Heart left ventricle (tissue), 16 donors: ENCODE measurements around the gene FAM133A. TPM values are rescaled to one million over a fixed set of nuclear protein-coding genes. Genes with fewer than 3 reads are reported as not detected.

Experiments used
- ATAC-seq, 4 donors: fragments of 200-7000 bp; cut with Tn5 transposase; one replicate each; pipeline ENCODE4 v1.9.1; 2020 to 2022; ENCODE audit warnings: moderate library complexity in 4 of 4, mild to moderate bottlenecking in 3 of 4, moderate number of reproducible peaks in 1 of 4
- DNase-seq, 5 donors: peaks; one replicate each; pipeline ENCODE4 v3.0.0-alpha.2; 2020
- H3K27ac ChIP-seq, 12 donors: fragments of 200-600 bp; sonication (generic) in 4 of 12; one replicate each; pipeline versions ENCODE4 v1.5.0 to v1.8.0; 2016 to 2022; ENCODE audit warnings: mild to moderate bottlenecking in 2 of 12
- H3K27me3 ChIP-seq, 9 donors: fragments of 200-600 bp; sonication (generic) in 2 of 9; one replicate each; pipeline versions ENCODE4 v1.5.1 to v1.8.0; 2016 to 2022; ENCODE audit warnings: mild to moderate bottlenecking in 3 of 9
- H3K36me3 ChIP-seq, 9 donors: fragments of 200-600 bp; sonication (generic) in 2 of 9; one replicate each; pipeline versions ENCODE4 v1.5.0 to v1.8.0; 2018 to 2022; ENCODE audit warnings: mild to moderate bottlenecking in 2 of 9
- H3K4me1 ChIP-seq, 12 donors: fragments of 200-600 bp; sonication (generic) in 4 of 12; one replicate each; pipeline versions ENCODE4 v1.5.0 to v1.8.0; 2016 to 2022; ENCODE audit warnings: mild to moderate bottlenecking in 3 of 12
- H3K4me3 ChIP-seq, 12 donors: fragments of 200-600 bp; sonication (generic) in 4 of 12; one replicate each; pipeline versions ENCODE4 v1.5.0 to v1.8.0; 2017 to 2022; ENCODE audit warnings: mild to moderate bottlenecking in 9 of 12, moderate library complexity in 4 of 12
- H3K9me3 ChIP-seq, 12 donors: fragments of 200-600 bp; sonication (generic) in 4 of 12; one replicate each; pipeline versions ENCODE4 v1.5.0 to v1.8.0; 2016 to 2022; ENCODE audit warnings: mild to moderate bottlenecking in 1 of 12
- POLR2A ChIP-seq, 2 donors: fragments of 450-650 bp; IDR thresholded peaks; one replicate each; pipeline ENCODE4 v1.6.1; 2017; ENCODE audit warnings: antibody characterized with exemption in 2 of 2, mild to moderate bottlenecking in 2 of 2, moderate library complexity in 2 of 2
- WGBS, 4 donors: extraction: QIAGEN DNeasy Blood & Tissue Kit in 2 of 4; methylation state at CpG; one replicate each; pipeline versions ENCODE4 v1.1.5 to v1.1.7; 2013 to 2018; 5-methylcytosine and 5-hydroxymethylcytosine counted together
- intact Hi-C, 10 donors: fragments of 100-400 bp; cut with DNase I; formaldehyde crosslinking; loops; one replicate each; pipeline versions ENCODE4 v1.11.1 to v1.14.2; 2022
- polyA plus RNA-seq, 2 donors: library from polyadenylated mRNA; stranded (reverse); fragments of 200-250 nt; gene quantifications; one replicate each; pipeline ENCODE4 v1.2.3, GENCODE V29; 2013
- total RNA-seq, 9 donors: library from RNA; depleted of rRNA in 2 of 9; stranded (reverse); fragments of >200 nt in 2 of 9; fragmentation: NEBNext Ultra II Directional in 3 of 9; extraction: Animal tissue kit (Norgen Biotek cat#: 25700) in 3 of 9; gene quantifications; one replicate each; pipeline versions ENCODE4 v1.1.0 to v1.2.4, GENCODE V29; 2016 to 2023
- TF ChIP-seq, protein P1 (sequence below), 12 donors: fragments of 200-600 bp; sonication (generic) in 4 of 12; IDR thresholded peaks; one replicate each; pipeline versions ENCODE4 v1.5.0 to v1.8.0; 2018 to 2022; ENCODE audit warnings: antibody characterized with exemption in 12 of 12, mild to moderate bottlenecking in 5 of 12
- donor health status: ischemic (EF 13 %, LVEDD 7.1; RV severe dilation, severe dysfunction).
- donor health status: healthy with polysubstance abuse.
- donor health status: DM: no; HTN: yes; CAD: no.
- donor health status: DM: no; HTN: no; CAD: no.
- donor health status: ischemic (EF 25% LVEDD 6.9; RV normal size, moderate dysfunction).
- donor health status: ischemic (EF 25% LVEDD 5.7; RV mildly dilated, moderate dysfunction).
- donor health status: healthy.
- donor health status: DM: yes; HTN: yes; CAD: no.
- donor health status: ischemic (EF 35%, LVEDD 5.7; RV mildly dilated, moderate dysfunction).
- donor health status: nonischemic (EF 11% LVEDD 7.7; RV severe dilation, severe dysfunction).
- donor health status: DM: yes; HTN: yes; CAD: no.
- donor health status: PGD.
- donor health status: ischemic (EF 29% LVEDD 5.4; RV normal size, mild dysfunction).
- donor health status: nonischemic (EF 23%, LVEDD 6.1; RV moderate dilation, normal function).

The FAM133A gene
- total and polyA plus RNA-seq, 11 donors, result 0.06 to 0.89 (median 0.22) TPM; not detected in 4

- H3K27me3 ChIP-seq, result peaks cover 0 to 31% (median 0%) of the 10 kb centered on the region in 9 donors
- TF ChIP-seq POLR2A (IDR thresholded peaks at IDR 0.05), result no peak
- TF ChIP-seq, protein P1, sequence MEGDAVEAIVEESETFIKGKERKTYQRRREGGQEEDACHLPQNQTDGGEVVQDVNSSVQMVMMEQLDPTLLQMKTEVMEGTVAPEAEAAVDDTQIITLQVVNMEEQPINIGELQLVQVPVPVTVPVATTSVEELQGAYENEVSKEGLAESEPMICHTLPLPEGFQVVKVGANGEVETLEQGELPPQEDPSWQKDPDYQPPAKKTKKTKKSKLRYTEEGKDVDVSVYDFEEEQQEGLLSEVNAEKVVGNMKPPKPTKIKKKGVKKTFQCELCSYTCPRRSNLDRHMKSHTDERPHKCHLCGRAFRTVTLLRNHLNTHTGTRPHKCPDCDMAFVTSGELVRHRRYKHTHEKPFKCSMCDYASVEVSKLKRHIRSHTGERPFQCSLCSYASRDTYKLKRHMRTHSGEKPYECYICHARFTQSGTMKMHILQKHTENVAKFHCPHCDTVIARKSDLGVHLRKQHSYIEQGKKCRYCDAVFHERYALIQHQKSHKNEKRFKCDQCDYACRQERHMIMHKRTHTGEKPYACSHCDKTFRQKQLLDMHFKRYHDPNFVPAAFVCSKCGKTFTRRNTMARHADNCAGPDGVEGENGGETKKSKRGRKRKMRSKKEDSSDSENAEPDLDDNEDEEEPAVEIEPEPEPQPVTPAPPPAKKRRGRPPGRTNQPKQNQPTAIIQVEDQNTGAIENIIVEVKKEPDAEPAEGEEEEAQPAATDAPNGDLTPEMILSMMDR (IDR thresholded peaks at IDR 0.05), result no peak
- ATAC-seq (peak; percentile 81 to 97 (median 96)), DNase-seq (peak; percentile 47 to 69 (median 58))
- H3K9me3 ChIP-seq, result no peaks in the 10 kb centered on the region
- peak within 1 kb of the TSS; percentile 31 to 87 (median 60) for H3K4me3 ChIP-seq
- no peaks in the 10 kb centered on the region for H3K36me3 ChIP-seq
- intact Hi-C loops, result no loop called here
- peaks cover 0 to 11% (median 0%) of the 10 kb centered on the region in 12 donors for H3K4me1 ChIP-seq
- 0 to 3% (median 1%) methylated on average over 48 to 51 of the region's 51 CpGs for WGBS, 4 donors
- peak within 1 kb of the TSS in 10 of 12 donors; percentile 33 to 79 (median 68) for H3K27ac ChIP-seq
These were observed 744 bp upstream of the FAM133A start, which contains the start of gene NAP1L3 for GRCh38 chrX:93673056-93673868. TSS of gene NAP1L3 (minus strand) at chrX:93673578. CDS start at chrX:93673304, 274 bp downstream.

- Histone ChIP-seq H3K27ac (no peak overlapping the region), H3K4me1 (no peaks in the 10 kb centered on the region), H3K36me3 (no peaks in the 10 kb centered on the region), H3K9me3 (peaks cover 0 to under 1% (median 0%) of the 10 kb centered on the region in 12 donors), H3K4me3 (no peak overlapping the region), H3K27me3 (peaks cover 0 to 4% (median 0%) of the 10 kb centered on the region in 9 donors)
- no peak for TF ChIP-seq POLR2A (IDR thresholded peaks at IDR 0.05)
- TF ChIP-seq, protein P1 (IDR thresholded peaks at IDR 0.05), result no peak
- no peak for DNase-seq
- 89 to 95% (median 91%) methylated on average over 6 of the region's 6 CpGs for WGBS, 4 donors
- intact Hi-C loops, result no loop called here
- ATAC-seq, result no peak
These were observed 22.0 kb downstream of the FAM133A start for GRCh38 chrX:93695981-93696380.

GRCh38 chrX:93703701-93704100 lies 29.7 kb downstream of the FAM133A start:
- no peak overlapping the region for H3K27ac ChIP-seq
- no peak overlapping the region for H3K4me3 ChIP-seq
- H3K36me3 ChIP-seq, result no peaks in the 10 kb centered on the region
- peaks cover 0 to 6% (median 0%) of the 10 kb centered on the region in 9 donors for H3K27me3 ChIP-seq
- ATAC-seq (no peak), DNase-seq (no peak)
- H3K9me3 ChIP-seq, result peaks cover 0 to 3% (median 0%) of the 10 kb centered on the region in 12 donors
- intact Hi-C loops, result no loop called here
- TF ChIP-seq, protein P1 (IDR thresholded peaks at IDR 0.05), result no peak
- TF ChIP-seq POLR2A (IDR thresholded peaks at IDR 0.05), result no peak
- 71 to 77% (median 76%) methylated on average over 2 of the region's 2 CpGs for WGBS, 4 donors
- no peaks in the 10 kb centered on the region for H3K4me1 ChIP-seq

DNA sequence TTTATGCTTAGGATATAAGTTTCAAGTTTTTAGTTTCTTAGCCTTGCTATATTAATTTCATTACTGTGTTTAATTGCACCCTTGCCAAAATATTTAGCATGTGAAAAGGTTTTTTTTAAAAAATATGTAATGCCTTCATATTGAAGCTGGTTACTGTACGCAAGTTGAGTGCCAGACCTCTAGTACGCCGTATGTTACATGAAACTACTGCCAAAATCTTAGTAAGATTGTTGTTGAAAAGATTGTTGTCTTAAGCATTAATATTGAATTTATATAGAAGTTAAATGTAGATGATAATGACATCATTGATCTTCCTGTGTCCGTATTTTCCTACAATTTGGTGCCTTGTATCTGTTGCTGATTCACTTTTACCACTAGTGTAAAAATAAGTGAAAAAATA lies 37.1 kb downstream of the FAM133A start:
- H3K4me3 ChIP-seq, result no peak overlapping the region
- no peaks in the 10 kb centered on the region for H3K4me1 ChIP-seq
- intact Hi-C loops, result no loop called here
- DNase-seq, result no peak
- no peaks in the 10 kb centered on the region for H3K36me3 ChIP-seq
- no peaks in the 10 kb centered on the region for H3K9me3 ChIP-seq
- ATAC-seq, result no peak
- H3K27me3 ChIP-seq, result peaks cover 0 to 6% (median 0%) of the 10 kb centered on the region in 9 donors
- TF ChIP-seq POLR2A (IDR thresholded peaks at IDR 0.05), result no peak
- TF ChIP-seq, protein P1 (IDR thresholded peaks at IDR 0.05), result no peak
- no peak overlapping the region for H3K27ac ChIP-seq
- WGBS, 4 donors, result 80 to 90% (median 85%) methylated on average over 4 of the region's 4 CpGs
